HepG2 (cell line): ENCODE results near the gene FBXO9. TPM values are rescaled to one million over a fixed set of nuclear protein-coding genes. Genes with fewer than 3 reads are reported as not detected.

Experiments
- ATAC-seq: fragments of 200-7000 bp; cut with Tn5 transposase; 3 replicates; pipeline ENCODE4 v1.9.1; 2020; ENCODE audit warnings: mild to moderate bottlenecking, moderate library complexity
- BruUV-seq: library from RNA; stranded (reverse); fragments of 400-500 nt; replicated peaks from 2 replicates; lab custom pipeline; 2021; lab: Mats Ljungman, UMichigan
- CTCF ChIA-PET: fragments of 300-600 bp; formaldehyde crosslinking; extraction: SDS; loops from one replicate; lab custom pipeline; 2021; ENCODE audit warnings: low total read pairs, inconsistent platforms, low intra/inter-chr PET ratio; lab: Yijun Ruan, JAX
- POLR2A ChIA-PET: fragments of 350-600 bp; sonication (Branson Sonifier 250); formaldehyde crosslinking; loops from one replicate; lab custom pipeline; 2020; ENCODE audit warnings: antibody characterized with exemption, inconsistent platforms; lab: Yijun Ruan, JAX
- DNase-seq: peaks from one replicate; pipeline ENCODE4 v3.0.0-alpha.2; 2015; ENCODE audit warnings: low spot score
- FAIRE-seq: peaks from 3 replicates; lab custom pipeline; 2011; peaks lifted over from hg19 to GRCh38; lab: Jason Lieb, UNC
- H2AFZ ChIP-seq: one replicate; pipeline ENCODE4 v1.6.1; 2011; ENCODE audit warnings: low read length, inconsistent platforms
- H3K27ac ChIP-seq: fragments of 300-600 bp; 3 replicates; pipeline ENCODE4 v1.8.0; 2011; ENCODE audit warnings: mixed run types, mild to moderate bottlenecking, mixed read lengths, low read length, inconsistent platforms; ENCODE audit not compliant: insufficient read depth; ENCODE audit errors: extremely low read length
- H3K27me3 ChIP-seq, 2 experiments: fragments of 200-600 bp in 1 of 2; 2 replicates in 1 of 2; 3 replicates in 1 of 2; pipeline versions ENCODE4 v1.6.0 to v1.8.0; 2011; ENCODE audit warnings: low read length in 2 of 2, mild to moderate bottlenecking in 2 of 2, moderate library complexity in 2 of 2, inconsistent platforms in 1 of 2; ENCODE audit not compliant: insufficient read depth in 2 of 2, control insufficient read depth in 1 of 2
- H3K36me3 ChIP-seq, 2 experiments: fragments of 200-600 bp in 1 of 2; replicated peaks in 1 of 2; 2 replicates in 1 of 2; 3 replicates in 1 of 2; pipeline versions ENCODE4 v1.5.1 to v1.8.0; 2011; ENCODE audit warnings: low read length in 2 of 2, inconsistent platforms in 1 of 2; ENCODE audit not compliant: insufficient read depth in 2 of 2, control insufficient read depth in 1 of 2
- H3K4me1 ChIP-seq: 2 replicates; pipeline ENCODE4 v1.5.1; 2012; ENCODE audit warnings: low read length, inconsistent platforms; ENCODE audit not compliant: insufficient read depth
- H3K4me2 ChIP-seq: 2 replicates; pipeline ENCODE4 v1.6.0; 2011; ENCODE audit warnings: low read depth, low read length, inconsistent platforms
- H3K4me3 ChIP-seq, 3 experiments: fragments of 200-600 bp in 1 of 3; sonication (generic), shearing (Covaris generic) in 1 of 3; replicated peaks in 1 of 3; 2 replicates each; pipeline ENCODE4 v1.5.1; 2011 to 2016; ENCODE audit warnings: low read length in 3 of 3, inconsistent platforms in 2 of 3, low read depth in 2 of 3, mild to moderate bottlenecking in 2 of 3, control low read depth in 1 of 3, mixed read lengths in 1 of 3; ENCODE audit not compliant: insufficient read depth in 1 of 3
- H3K79me2 ChIP-seq: one replicate; pipeline ENCODE4 v1.6.1; 2011; ENCODE audit warnings: low read length, inconsistent platforms; ENCODE audit not compliant: insufficient read depth
- H3K9ac ChIP-seq: 2 replicates; pipeline ENCODE4 v1.6.0; 2011; ENCODE audit warnings: mild to moderate bottlenecking, low read depth, low read length, inconsistent platforms; ENCODE audit not compliant: insufficient read depth
- H3K9me3 ChIP-seq: 2 replicates; pipeline ENCODE4 v1.5.1; 2012; ENCODE audit warnings: mild to moderate bottlenecking, low read length
- H4K20me1 ChIP-seq: 2 replicates; pipeline ENCODE4 v1.6.0; 2011; ENCODE audit warnings: inconsistent platforms, mild to moderate bottlenecking, low read length, moderate library complexity; ENCODE audit not compliant: insufficient read depth
- ESRRA ChIP-seq: sonication (generic); formaldehyde crosslinking; IDR thresholded peaks from 2 replicates; pipeline ENCODE4 v1.5.1; 2020; ENCODE audit warnings: mild to moderate bottlenecking, low read depth, missing genetic modification reagents
- FOSL2 ChIP-seq: sonication (generic); formaldehyde crosslinking; IDR thresholded peaks from 2 replicates; pipeline ENCODE4 v1.4.0; 2020; ENCODE audit warnings: missing genetic modification reagents
- HOXA3 ChIP-seq: sonication (generic); formaldehyde crosslinking; IDR thresholded peaks from 2 replicates; pipeline ENCODE4 v1.5.0; 2020; ENCODE audit warnings: missing genetic modification reagents
- NFIB ChIP-seq: sonication (generic); formaldehyde crosslinking; IDR thresholded peaks from 2 replicates; pipeline ENCODE4 v1.9.0; 2021; ENCODE audit warnings: missing genetic modification reagents, mild to moderate bottlenecking, borderline replicate concordance
- NR2C2 ChIP-seq: sonication (generic); formaldehyde crosslinking; IDR thresholded peaks from 2 replicates; pipeline ENCODE4 v1.4.0; 2020; ENCODE audit warnings: missing genetic modification reagents, mild to moderate bottlenecking, moderate library complexity, borderline replicate concordance
- PATZ1 ChIP-seq: sonication (generic); formaldehyde crosslinking; IDR thresholded peaks from 2 replicates; pipeline ENCODE4 v1.4.0; 2020; ENCODE audit warnings: missing genetic modification reagents
- SCMH1 ChIP-seq: sonication (generic); formaldehyde crosslinking; IDR thresholded peaks from 2 replicates; pipeline ENCODE4 v1.9.0; 2021; ENCODE audit warnings: missing genetic modification reagents, mild to moderate bottlenecking, borderline replicate concordance
- ZFP36 ChIP-seq: fragments of 150-350 bp; IDR thresholded peaks from 2 replicates; pipeline ENCODE4 v1.6.1; 2018; ENCODE audit warnings: borderline replicate concordance, low read length, low read depth; ENCODE audit not compliant: partially characterized antibody
- ZNF18 ChIP-seq: sonication (generic); formaldehyde crosslinking; IDR thresholded peaks from 2 replicates; pipeline ENCODE4 v1.8.0; 2022; ENCODE audit warnings: mild to moderate bottlenecking, missing genetic modification reagents; ENCODE audit not compliant: insufficient replicate concordance
- ZNF333 ChIP-seq: sonication (generic); formaldehyde crosslinking; IDR thresholded peaks from 2 replicates; pipeline ENCODE4 v1.4.0; 2020; ENCODE audit warnings: mild to moderate bottlenecking, missing genetic modification reagents, borderline replicate concordance
- ZNF513 ChIP-seq: sonication (generic); formaldehyde crosslinking; conservative IDR thresholded peaks from 2 replicates; pipeline ENCODE4 v1.5.0; 2020; ENCODE audit warnings: missing genetic modification reagents
- ZNF564 ChIP-seq: sonication (generic); formaldehyde crosslinking; IDR thresholded peaks from 2 replicates; pipeline ENCODE4 v1.8.1; 2023; ENCODE audit warnings: mild to moderate bottlenecking, missing genetic modification reagents
- ZNF691 ChIP-seq: sonication (generic); formaldehyde crosslinking; IDR thresholded peaks from 2 replicates; pipeline ENCODE4 v1.4.0; 2020; ENCODE audit warnings: missing genetic modification reagents, low read depth, mild to moderate bottlenecking, borderline replicate concordance
- ZNF720 ChIP-seq: sonication (generic); formaldehyde crosslinking; IDR thresholded peaks from 2 replicates; pipeline ENCODE4 v1.4.0; 2020; ENCODE audit warnings: missing genetic modification reagents
- ZNF83 ChIP-seq: sonication (generic); formaldehyde crosslinking; IDR thresholded peaks from 2 replicates; pipeline ENCODE4 v1.4.0; 2020; ENCODE audit warnings: missing genetic modification reagents, mild to moderate bottlenecking, borderline replicate concordance
- WGBS: methylation state at CpG from one replicate; pipeline ENCODE4 v1.1.6; 2017; ENCODE audit warnings: low lambda C conversion rate; 5-methylcytosine and 5-hydroxymethylcytosine counted together
- in situ Hi-C: cut with HindIII; loops from 2 replicates; pipeline ENCODE4 v1.10.0; 2017; ENCODE audit warnings: low pct_unique_long_range_greater_than_20kb; ENCODE audit not compliant: extremely low pct_ligation_motif_present
- intact Hi-C: fragments of 100-400 bp; cut with micrococcal nuclease; formaldehyde crosslinking; loops from one replicate; pipeline ENCODE4 v1.10.0; 2022; ENCODE audit not compliant: unreplicated experiment
- polyA plus RNA-seq, 8 experiments: library from polyadenylated mRNA; depleted of rRNA in 3 of 8; stranded (reverse) in 7 of 8; unstranded in 1 of 8; fragments of >200 nt; fragmentation: Illumina TruSeq in 4 of 8; extraction: Trizol in 4 of 8; gene quantifications; 2 replicates each; pipeline versions ENCODE4 v1.2.1 to v1.2.3, GENCODE V29; 2011 to 2016; ENCODE audit warnings: low read depth in 4 of 8, missing spikeins in 1 of 8, mixed read lengths in 1 of 8; ENCODE audit not compliant: insufficient read depth in 1 of 8
- total RNA-seq, 5 experiments: library from RNA; depleted of rRNA; stranded (reverse); fragments of >200 nt; fragmentation: Illumina TruSeq; extraction: Trizol; gene quantifications; 2 replicates each; pipeline ENCODE4 v1.2.3, GENCODE V29; 2016; ENCODE audit warnings: low read depth in 1 of 5

FBXO9 gene
- total and polyA plus RNA-seq, 2 of the 13 experiments (the other 11 are each of a cell fraction or from before 2014, with no cell fraction given): 64.3 to 98.4 TPM

GRCh38 chr6:53109612-53110011 is 44.4 kb downstream of the FBXO9 start:
- Histone ChIP-seq H3K27ac (no peak overlapping the region), H3K9me3 (no peaks in the 10 kb centered on the region), H3K36me3 (no peaks in the 10 kb centered on the region), H3K27me3 (no peaks in the 10 kb centered on the region), H3K4me2 (no peak overlapping the region), H3K4me1 (peaks cover 54% of the 10 kb centered on the region), H4K20me1 (no peaks in the 10 kb centered on the region), H3K9ac (no peak overlapping the region), H2AFZ (no peak overlapping the region), H3K4me3 (no peak overlapping the region), H3K79me2 (no peaks in the 10 kb centered on the region)
- TF ChIP-seq SCMH1 (CRISPR knock-in tag) (no peak), ZNF564 (CRISPR knock-in tag) (no peak), ZNF18 (CRISPR knock-in tag) (no peak), PATZ1 (CRISPR knock-in tag) (no peak), ZNF83 (CRISPR knock-in tag) (no peak), NR2C2 (no peak), FOSL2 (CRISPR knock-in tag) (no peak), ZNF513 (CRISPR knock-in tag) (no peak), ESRRA (CRISPR knock-in tag) (no peak), ZFP36 (no peak), HOXA3 (CRISPR knock-in tag) (no peak), ZNF691 (CRISPR knock-in tag) (no peak), ZNF720 (no peak), NFIB (no peak), ZNF333 (CRISPR knock-in tag) (no peak)
- ATAC-seq (no peak), FAIRE-seq (no peak), DNase-seq (no peak)
- no TSS peak for BruUV-seq
- intact Hi-C loops (loop anchor here (10.0 kb wide), 1 partner anchor 195 kb away; no protein-coding TSS in a partner anchor), in situ Hi-C loops (no loop called here)
- ChIA-PET POLR2A (no interaction called here), CTCF (no interaction called here)
- 91% methylated on average over 2 of the region's 2 CpGs for WGBS
